Ovary (tissue), 3 donors: Measurements from ENCODE around the gene RNASE13.

Experiments used
- EP300 ChIP-seq: sonication (generic); formaldehyde crosslinking; IDR thresholded peaks from one replicate; pipeline ENCODE4 v1.6.1; 2017; ENCODE audit warnings: antibody characterized with exemption
- POLR2A ChIP-seq: fragments of 450-650 bp; IDR thresholded peaks from one replicate; pipeline ENCODE4 v1.6.1; 2017; ENCODE audit warnings: antibody characterized with exemption, mild to moderate bottlenecking, moderate library complexity
- TF ChIP-seq, protein P1 (sequence below), 3 donors: fragments of 450-650 bp in 2 of 3; fragments of 200-600 bp in 1 of 3; IDR thresholded peaks; one replicate each; pipeline versions ENCODE4 v1.5.1 to v1.8.0; 2016 to 2022; ENCODE audit warnings: antibody characterized with exemption in 3 of 3, mild to moderate bottlenecking in 1 of 3
- donor health status: DM: no; HTN: no; CAD: no.

DNA sequence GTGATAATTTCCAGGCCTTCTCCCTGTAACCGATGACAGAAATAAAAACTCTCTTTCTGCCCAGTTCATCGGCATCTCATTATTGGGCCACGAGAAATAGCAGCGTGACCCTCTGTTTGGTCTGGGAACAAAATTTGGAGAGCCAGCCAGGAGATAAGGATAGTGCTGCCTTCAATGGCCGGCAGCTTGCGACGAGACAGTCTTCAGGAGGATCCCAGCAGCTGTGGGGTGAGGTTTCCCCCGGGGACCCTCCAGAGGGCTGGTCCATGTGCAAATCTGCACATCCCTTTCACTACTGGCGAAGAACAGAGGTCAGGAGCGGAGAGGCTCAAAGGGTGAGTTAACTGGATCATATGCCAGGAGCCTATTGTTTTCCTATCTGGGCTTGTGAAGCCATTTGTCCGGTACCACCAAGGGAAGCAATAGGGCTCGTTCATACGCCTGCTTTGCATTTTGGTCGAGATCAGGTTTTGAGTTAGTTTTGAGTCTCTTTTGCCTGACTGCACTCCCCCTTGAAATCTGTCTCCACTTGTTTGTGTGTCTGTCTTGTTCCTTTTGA, 30.7 kb downstream of the RNASE13 start:
- TF ChIP-seq, protein P1, sequence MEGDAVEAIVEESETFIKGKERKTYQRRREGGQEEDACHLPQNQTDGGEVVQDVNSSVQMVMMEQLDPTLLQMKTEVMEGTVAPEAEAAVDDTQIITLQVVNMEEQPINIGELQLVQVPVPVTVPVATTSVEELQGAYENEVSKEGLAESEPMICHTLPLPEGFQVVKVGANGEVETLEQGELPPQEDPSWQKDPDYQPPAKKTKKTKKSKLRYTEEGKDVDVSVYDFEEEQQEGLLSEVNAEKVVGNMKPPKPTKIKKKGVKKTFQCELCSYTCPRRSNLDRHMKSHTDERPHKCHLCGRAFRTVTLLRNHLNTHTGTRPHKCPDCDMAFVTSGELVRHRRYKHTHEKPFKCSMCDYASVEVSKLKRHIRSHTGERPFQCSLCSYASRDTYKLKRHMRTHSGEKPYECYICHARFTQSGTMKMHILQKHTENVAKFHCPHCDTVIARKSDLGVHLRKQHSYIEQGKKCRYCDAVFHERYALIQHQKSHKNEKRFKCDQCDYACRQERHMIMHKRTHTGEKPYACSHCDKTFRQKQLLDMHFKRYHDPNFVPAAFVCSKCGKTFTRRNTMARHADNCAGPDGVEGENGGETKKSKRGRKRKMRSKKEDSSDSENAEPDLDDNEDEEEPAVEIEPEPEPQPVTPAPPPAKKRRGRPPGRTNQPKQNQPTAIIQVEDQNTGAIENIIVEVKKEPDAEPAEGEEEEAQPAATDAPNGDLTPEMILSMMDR (IDR thresholded peaks at IDR 0.05): no peak
- no peak for TF ChIP-seq POLR2A
- TF ChIP-seq EP300: no peak
